ENCODE results near the gene RAD21L1. TPM values are rescaled to one million over a fixed set of nuclear protein-coding genes. Genes with fewer than 3 reads are reported as not detected.

Gene RAD21L1
- total and polyA plus RNA-seq, 10 donors, result not detected

DNA sequence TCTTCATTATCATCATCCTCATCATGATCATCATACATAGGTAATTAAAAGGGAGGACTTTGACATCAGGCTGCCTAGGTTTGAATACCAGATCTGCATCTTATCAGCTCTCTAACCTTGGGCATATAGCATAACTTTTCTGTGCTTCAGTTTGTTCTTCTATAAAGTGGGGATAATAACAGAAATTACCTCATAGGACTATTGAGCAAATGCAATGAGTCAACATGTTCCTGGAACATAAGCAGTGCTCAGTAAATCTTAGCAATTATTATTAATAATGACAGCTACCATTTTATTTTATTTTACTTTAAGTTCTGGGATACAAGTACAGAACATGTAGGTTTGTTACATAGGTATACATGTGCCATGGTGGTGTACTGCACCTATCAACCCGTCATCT is 15.3 kb upstream of the RAD21L1 start:
- TF ChIP-seq POLR2AphosphoS5 (IDR thresholded peaks at IDR 0.05) (no peak), CTCF (IDR thresholded peaks at IDR 0.05 in 8 of 11, conservative IDR thresholded peaks at IDR 0.05 in 3 of 11) (no peak), POLR2A (IDR thresholded peaks at IDR 0.05) (no peak)
- no peak overlapping the region for H3K27ac ChIP-seq
- H3K4me1 ChIP-seq, result peaks cover 0 to 9% (median 6%) of the 10 kb centered on the region in 6 donors
- no peaks in the 10 kb centered on the region for H3K9me3 ChIP-seq
- H3K4me3 ChIP-seq, result no peak overlapping the region
- no peak for DNase-seq
- H3K27me3 ChIP-seq (replicated peaks in 1 of 7), result peaks cover 0 to 16% (median 0%) of the 10 kb centered on the region in 7 donors
- H3K36me3 ChIP-seq, result no peaks in the 10 kb centered on the region
- WGBS, 5 donors, result 88 to 100% (median 93%) methylated on average over 1 of the region's 1 CpG
- intact Hi-C loops (cut with DNase I; ENCODE audit: low total_unique reads), result loop anchor here (5.0 to 10.0 kb wide), 2 partner anchors 256 to 388 kb away; no protein-coding TSS in a partner anchor

DNA sequence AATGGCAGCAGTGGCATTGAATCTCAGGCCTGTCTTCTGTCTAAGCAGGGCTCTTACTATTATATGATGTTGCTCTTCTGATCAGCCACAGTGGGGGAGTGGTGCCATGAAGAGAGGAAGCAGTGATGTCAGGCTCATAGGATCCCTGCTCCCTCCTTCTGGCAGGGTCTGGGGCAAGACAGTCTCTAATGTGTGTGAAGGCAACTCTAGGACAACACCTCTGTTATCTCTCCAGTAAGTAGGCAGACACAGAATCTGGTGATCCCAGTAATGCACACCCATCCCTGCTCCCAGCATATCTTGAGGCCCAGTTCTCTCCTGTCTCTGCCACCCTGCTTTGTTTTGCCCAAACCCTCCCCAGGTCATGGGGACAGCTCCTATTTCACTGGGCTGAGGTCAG is 13.8 kb upstream of the RAD21L1 start:
- DNase-seq, result no peak
- no peak for TF ChIP-seq POLR2A (IDR thresholded peaks at IDR 0.05)
- no peak for TF ChIP-seq CTCF (IDR thresholded peaks at IDR 0.05 in 8 of 11, conservative IDR thresholded peaks at IDR 0.05 in 3 of 11)
- TF ChIP-seq POLR2AphosphoS5 (IDR thresholded peaks at IDR 0.05), result no peak
- no peak overlapping the region for H3K4me3 ChIP-seq
- peaks cover 0 to 9% (median 6%) of the 10 kb centered on the region in 6 donors for H3K4me1 ChIP-seq
- no peaks in the 10 kb centered on the region for H3K9me3 ChIP-seq
- intact Hi-C loops (cut with DNase I; ENCODE audit: low total_unique reads), result loop anchor here (5.0 to 10.0 kb wide), 2 partner anchors 257 to 390 kb away; no protein-coding TSS in a partner anchor
- H3K27ac ChIP-seq, result no peak overlapping the region
- H3K27me3 ChIP-seq (replicated peaks in 1 of 7), result peaks cover 0 to 29% (median 0%) of the 10 kb centered on the region in 7 donors
- no peaks in the 10 kb centered on the region for H3K36me3 ChIP-seq

GRCh38 chr20:1212607-1213396 is 13.0 kb upstream of the RAD21L1 start:
- peaks cover 0 to 9% (median 6%) of the 10 kb centered on the region in 6 donors for H3K4me1 ChIP-seq
- H3K27me3 ChIP-seq (replicated peaks in 1 of 7), result peaks cover 0 to 35% (median 0%) of the 10 kb centered on the region in 7 donors
- TF ChIP-seq POLR2A (IDR thresholded peaks at IDR 0.05) (no peak), CTCF (IDR thresholded peaks at IDR 0.05 in 8 of 11, conservative IDR thresholded peaks at IDR 0.05 in 3 of 11) (peak; percentile 44 to 88 (median 77))
- H3K27ac ChIP-seq, result no peak overlapping the region
- peak; percentile 83 for DNase-seq
- H3K4me3 ChIP-seq, result no peak overlapping the region
- H3K36me3 ChIP-seq, result no peaks in the 10 kb centered on the region
- 15 to 16% (median 16%) methylated on average over 19 to 21 of the region's 21 CpGs for WGBS, 5 donors
- no peaks in the 10 kb centered on the region for H3K9me3 ChIP-seq
- intact Hi-C loops (cut with DNase I; ENCODE audit: low total_unique reads), result loop anchor here (5.0 to 10.0 kb wide), 2 partner anchors 258 to 391 kb away; no protein-coding TSS in a partner anchor

DNA sequence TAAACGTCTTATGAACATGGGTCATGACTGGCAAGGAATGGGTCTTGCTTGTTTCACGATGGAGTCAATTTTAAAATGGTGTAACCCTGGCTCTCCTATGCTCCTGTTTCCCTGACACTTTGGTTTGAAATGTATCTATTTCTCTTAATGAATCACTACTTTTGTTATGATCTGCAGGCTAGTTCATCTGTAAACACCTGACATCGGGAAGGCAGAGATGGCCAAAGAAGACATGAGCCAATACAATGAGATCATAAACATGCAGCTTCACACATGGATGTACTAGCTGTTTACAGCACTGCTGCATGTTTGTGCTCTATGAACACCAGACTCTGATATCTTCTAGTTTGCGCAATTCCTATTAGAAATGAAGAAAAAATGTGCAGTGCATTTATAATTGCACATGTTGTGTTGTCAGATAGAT is 11.0 kb upstream of the RAD21L1 start:
- 78 to 91% (median 83%) methylated on average over 4 of the region's 4 CpGs for WGBS, 5 donors
- intact Hi-C loops (cut with DNase I; ENCODE audit: low total_unique reads), result loop anchor here (5.0 to 10.0 kb wide), 2 partner anchors 260 to 393 kb away; no protein-coding TSS in a partner anchor
- H3K4me1 ChIP-seq, result peaks cover 0 to 9% (median 6%) of the 10 kb centered on the region in 6 donors

More for the DNA sequence above, 11.0 kb upstream of the RAD21L1 start:
- H3K9me3 ChIP-seq, result no peaks in the 10 kb centered on the region
- TF ChIP-seq CTCF (IDR thresholded peaks at IDR 0.05 in 8 of 11, conservative IDR thresholded peaks at IDR 0.05 in 3 of 11), result no peak
- no peak for TF ChIP-seq POLR2A (IDR thresholded peaks at IDR 0.05)
- no peak for TF ChIP-seq POLR2AphosphoS5 (IDR thresholded peaks at IDR 0.05)
- no peak overlapping the region for H3K4me3 ChIP-seq
- no peak for DNase-seq
- H3K27ac ChIP-seq, result no peak overlapping the region
- H3K36me3 ChIP-seq, result no peaks in the 10 kb centered on the region
- H3K27me3 ChIP-seq (replicated peaks in 1 of 7), result peaks cover 0 to 35% (median 0%) of the 10 kb centered on the region in 7 donors

All from spleen (tissue), 11 donors.